Ovary (tissue), 3 donors: ENCODE data around the gene MYBPC1.

Experiments
- EP300 ChIP-seq: sonication (generic); formaldehyde crosslinking; IDR thresholded peaks from one replicate; pipeline ENCODE4 v1.6.1; 2017; ENCODE audit warnings: antibody characterized with exemption
- POLR2A ChIP-seq: fragments of 450-650 bp; IDR thresholded peaks from one replicate; pipeline ENCODE4 v1.6.1; 2017; ENCODE audit warnings: antibody characterized with exemption, mild to moderate bottlenecking, moderate library complexity
- TF ChIP-seq, protein P1 (sequence below), 3 donors: fragments of 450-650 bp in 2 of 3; fragments of 200-600 bp in 1 of 3; IDR thresholded peaks; one replicate each; pipeline versions ENCODE4 v1.5.1 to v1.8.0; 2016 to 2022; ENCODE audit warnings: antibody characterized with exemption in 3 of 3, mild to moderate bottlenecking in 1 of 3
- donor health status: DM: no; HTN: no; CAD: no.

DNA sequence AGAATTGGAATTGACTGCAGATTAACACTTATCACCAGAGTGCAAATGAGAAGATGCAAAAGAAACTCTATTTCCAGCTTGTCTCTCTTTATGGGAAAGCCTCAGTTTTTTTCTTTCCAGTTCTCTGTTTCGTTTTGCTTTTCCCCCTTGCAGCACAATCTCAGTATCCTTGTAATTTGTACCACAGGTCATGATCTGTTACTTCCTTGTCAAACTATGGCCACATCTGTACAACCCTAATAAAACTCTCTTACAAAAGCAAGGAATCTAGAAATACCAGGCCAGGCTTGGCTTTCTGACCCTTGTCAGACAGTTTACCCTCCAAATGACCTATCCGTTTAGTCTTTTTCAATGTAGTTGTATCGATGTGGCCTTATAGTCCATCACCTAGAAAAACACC, 33.9 kb downstream of the MYBPC1 start:
- TF ChIP-seq, protein P1, sequence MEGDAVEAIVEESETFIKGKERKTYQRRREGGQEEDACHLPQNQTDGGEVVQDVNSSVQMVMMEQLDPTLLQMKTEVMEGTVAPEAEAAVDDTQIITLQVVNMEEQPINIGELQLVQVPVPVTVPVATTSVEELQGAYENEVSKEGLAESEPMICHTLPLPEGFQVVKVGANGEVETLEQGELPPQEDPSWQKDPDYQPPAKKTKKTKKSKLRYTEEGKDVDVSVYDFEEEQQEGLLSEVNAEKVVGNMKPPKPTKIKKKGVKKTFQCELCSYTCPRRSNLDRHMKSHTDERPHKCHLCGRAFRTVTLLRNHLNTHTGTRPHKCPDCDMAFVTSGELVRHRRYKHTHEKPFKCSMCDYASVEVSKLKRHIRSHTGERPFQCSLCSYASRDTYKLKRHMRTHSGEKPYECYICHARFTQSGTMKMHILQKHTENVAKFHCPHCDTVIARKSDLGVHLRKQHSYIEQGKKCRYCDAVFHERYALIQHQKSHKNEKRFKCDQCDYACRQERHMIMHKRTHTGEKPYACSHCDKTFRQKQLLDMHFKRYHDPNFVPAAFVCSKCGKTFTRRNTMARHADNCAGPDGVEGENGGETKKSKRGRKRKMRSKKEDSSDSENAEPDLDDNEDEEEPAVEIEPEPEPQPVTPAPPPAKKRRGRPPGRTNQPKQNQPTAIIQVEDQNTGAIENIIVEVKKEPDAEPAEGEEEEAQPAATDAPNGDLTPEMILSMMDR (IDR thresholded peaks at IDR 0.05), result no peak
- TF ChIP-seq EP300 (no peak), POLR2A (no peak)
